NCI-H1930 (cell line): ENCODE data around the gene BDNF.
"Not testable (repeated sequence)": the region's sequence is repeated elsewhere in the genome, so short reads cannot be mapped to it uniquely, and the experiment has no call there.

Experiments
- DNase-seq, 2 experiments: peaks; one replicate each; lab custom pipeline; 2025; lab: John Stamatoyannopoulos, UW

BDNF gene

DNA sequence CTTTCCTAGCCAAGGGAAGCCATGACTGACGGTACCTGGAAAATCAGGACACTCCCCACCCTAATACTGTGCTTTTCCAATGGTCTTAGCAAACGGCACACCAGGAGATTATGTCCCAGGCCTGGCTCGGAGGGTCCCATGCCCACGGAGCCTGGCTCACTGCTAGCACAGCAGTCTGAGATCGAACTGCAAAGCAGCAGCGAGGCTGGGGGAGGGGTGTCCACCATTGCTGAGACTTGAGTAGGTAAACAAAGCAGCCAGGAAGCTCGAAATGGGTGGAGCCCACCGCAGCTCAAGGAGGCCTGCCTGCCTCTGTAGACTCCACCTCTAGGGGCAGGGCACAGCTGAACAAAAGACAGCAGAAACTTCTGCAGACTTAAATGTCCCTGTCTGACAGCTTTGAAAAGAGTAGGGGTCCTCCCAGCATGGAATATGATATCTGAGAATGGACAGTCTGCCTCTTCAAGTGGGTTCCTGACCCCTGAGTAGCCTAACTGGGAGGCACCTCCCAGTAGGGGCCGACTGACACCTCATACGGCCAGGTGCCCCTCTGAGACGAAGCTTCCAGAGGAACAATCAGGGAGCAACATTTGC, 34.6 kb downstream of the BDNF start:
- not testable (repeated sequence) for DNase-seq

DNA sequence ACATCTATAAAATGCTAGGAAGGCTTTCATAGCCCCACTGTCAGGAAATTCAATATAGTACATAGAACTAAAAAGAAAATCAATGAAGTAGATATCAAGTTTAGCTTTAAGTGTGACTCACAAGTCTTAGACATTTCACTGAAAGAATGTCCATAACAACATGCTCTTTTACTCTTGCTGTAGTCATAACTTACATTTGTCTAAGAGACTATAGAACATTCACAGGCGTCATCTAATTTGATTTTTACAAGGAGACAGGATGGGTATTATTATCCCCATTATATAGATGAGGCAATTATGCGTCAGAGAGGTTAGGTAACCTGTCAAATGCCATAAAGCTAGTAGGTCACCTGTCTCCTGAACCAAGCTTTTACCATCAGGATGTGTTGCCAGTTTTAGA, 36.9 kb downstream of the BDNF start:
- no peak for DNase-seq

DNA sequence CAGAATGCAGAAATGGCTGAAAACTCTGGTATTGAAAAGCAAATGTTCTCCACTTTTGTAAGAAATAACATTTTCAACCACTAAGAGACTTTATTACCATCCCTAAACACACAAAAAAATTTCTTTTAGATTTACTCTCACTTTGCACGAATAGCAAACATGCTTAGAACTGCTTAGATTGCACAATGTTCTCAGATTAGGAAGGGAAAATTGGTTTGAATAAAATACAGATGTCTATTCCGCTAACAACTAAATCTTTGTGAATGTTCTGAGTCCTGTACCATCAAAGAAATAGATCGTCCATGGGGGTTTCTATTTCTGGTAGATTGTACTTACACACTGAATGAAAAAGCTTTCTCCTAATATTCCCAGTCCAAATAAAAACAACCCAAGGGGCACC, 40.1 kb downstream of the BDNF start:
- DNase-seq: no peak

DNA sequence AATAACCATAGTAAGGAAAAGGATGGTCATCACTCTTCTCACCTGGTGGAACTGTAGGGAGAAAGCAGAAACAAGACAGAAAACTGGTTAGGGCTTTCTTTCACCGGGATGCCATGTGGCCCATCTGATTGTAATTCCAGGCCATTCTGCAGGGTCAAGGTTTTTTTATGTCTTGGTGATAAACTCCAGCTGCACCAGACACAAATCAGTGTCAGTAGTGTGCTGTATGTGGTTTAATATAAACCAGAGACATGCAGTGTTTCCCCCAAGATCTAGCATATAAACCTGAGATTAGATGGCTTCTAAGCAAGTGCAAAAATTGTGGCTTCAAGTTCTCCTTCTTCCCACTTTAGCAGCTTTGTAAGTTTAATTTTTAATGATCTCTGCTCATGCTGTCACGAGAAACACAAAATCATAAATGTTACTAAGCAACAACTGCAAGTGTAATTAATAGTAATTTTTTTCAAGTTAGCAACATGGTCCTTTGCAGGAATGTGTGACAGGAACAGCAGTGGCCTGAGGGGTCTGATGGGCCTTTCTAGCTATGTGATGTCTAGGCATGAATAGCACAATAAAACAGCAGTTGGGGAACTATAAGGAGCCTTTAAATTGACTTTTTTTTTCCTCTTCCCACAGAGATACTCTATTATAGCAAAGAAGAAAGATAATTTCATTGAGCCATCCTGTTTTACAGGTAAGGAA, 41.6 kb downstream of the BDNF start:
- DNase-seq: no peak

DNA sequence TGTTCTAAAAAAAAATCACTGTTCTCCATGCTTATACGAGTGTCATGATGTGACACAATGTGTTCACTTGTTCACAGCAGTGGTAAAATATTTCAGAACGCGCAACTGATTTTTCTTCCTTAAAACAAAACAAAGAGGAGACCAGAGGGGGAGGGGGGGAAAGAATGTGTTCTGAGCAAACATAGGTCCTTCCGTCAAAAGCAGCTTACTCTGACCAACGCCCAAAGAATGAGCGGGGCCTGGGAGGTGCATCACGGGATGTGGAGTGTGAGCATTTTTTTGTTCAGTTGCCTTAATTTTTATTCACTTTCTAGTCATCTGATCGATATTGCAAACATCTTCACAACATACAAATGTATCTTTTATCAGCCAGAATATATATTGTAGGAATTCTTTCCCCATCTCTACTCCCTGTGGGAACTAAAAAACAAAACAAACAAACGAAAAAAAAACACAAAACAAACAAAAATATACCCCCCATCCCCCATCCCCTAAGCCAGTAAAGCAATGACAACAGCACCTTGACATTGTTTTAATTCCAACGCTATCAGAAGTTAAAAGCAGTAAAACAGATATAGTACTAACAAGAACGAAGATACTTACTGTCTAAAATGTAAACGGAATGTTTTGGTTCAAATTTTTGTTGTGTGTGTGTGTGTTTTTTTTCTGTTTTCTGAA, 43.3 kb downstream of the BDNF start:
- DNase-seq: no peak

DNA sequence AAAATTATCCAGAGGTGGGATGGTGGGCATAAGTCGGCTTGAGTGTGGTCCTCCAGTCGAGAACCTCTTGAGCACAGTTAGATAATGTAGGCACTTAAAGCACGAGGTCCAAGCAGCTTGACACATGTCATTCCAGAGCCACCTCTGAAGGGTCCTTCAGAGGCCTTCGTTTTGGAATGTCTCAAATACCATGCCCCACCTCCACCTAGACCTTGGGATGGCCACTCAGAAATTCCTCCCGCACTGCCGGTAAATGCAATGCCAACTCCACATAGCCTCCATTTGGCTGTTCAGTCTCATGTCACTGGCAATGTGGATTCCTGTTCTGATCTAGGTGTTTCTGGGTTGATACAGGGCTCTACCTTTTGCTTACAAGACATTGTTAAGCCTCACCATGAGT, 43.9 kb downstream of the BDNF start:
- no peak for DNase-seq

DNA sequence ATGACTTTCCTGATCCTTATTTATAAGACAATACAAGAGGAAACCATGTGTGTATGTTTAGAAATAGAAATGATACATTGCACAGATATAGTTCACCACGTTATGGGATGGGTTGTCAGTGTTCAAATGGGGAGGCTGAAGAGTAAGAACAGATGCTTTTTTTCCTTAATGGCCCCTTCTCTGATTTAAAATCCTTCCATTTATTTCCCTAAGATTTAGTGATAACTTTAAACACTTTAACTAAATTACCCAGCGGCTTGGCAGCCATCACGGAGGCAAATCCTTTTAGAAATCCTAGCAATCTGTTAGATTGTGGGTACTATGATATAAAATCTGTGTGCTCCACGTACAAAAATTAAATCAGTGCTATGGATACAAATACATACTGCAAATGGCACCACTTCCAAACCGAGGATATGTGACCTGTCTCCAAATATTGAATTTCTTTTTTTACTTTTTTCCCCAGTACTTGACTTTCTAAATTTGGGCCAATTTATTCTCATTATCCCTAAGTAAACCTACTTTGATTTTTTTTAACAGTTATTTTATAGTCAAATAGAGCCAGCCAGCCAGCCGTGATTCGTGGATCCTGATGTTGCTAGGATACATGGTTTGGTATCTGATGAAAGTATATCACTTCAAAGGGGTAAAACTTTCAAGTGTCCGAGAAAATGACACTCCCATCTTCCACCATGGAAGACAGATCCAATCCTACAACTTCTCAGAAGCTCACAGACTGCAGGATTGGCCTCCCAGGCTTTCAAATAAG, 46.1 kb downstream of the BDNF start:
- no peak for DNase-seq

DNA sequence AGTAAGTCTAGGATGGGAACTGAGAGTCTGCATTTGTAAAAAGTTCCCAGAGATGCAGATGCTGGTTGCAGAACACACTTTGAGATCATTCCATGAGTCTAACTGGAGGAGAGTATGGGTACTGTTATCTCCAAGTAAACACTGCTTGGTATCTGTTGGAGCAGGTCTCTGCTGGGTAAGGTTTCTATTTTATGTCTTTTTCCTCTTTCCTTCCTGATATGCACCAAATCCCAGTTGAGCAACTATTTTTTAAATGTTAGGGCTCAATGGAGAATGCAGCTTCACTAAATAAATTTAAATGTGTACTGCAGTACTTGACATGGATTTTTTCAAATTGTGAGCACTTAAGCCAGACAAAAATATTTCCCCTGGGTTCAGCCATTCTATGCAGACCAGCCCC, 48.5 kb downstream of the BDNF start:
- DNase-seq: no peak

DNA sequence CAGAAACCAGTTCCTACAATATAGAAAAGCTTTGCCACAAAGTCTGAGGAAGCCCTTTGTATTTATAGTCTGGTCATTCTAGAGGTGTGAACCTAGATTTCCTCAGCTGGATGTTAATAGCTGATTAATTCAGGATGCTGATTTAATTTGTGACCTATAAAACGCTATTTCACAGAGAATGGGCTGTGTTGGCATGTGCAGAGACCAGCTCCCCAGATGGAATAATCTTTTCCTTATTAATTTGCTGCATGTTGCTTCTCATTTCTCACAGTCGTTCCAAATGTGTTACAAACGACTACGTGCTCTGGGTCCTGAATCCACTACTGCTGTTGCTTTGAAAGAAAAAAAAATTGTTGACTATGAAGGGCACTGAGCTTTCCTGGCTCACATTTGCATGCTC, 49.3 kb downstream of the BDNF start:
- DNase-seq: no peak

DNA sequence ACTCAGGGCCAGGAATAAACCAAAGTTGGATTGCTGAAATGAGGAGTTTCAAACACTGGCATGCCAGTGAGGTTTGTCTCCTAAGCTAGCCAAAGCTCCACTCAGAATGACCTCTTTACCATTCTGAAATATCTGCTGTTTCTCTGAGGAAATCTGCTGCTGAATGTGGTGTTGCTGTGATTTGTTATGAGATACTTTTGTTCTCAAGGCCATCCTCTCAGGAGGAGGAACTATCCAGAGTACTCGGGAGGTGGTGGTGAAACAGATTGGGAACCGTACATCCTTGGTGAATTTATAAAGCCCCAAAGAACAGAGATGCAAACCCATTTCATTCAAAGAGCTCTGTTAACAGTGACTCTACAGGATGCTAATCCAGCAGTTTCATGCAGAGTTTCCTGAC, 50.5 kb downstream of the BDNF start:
- DNase-seq: no peak

DNA sequence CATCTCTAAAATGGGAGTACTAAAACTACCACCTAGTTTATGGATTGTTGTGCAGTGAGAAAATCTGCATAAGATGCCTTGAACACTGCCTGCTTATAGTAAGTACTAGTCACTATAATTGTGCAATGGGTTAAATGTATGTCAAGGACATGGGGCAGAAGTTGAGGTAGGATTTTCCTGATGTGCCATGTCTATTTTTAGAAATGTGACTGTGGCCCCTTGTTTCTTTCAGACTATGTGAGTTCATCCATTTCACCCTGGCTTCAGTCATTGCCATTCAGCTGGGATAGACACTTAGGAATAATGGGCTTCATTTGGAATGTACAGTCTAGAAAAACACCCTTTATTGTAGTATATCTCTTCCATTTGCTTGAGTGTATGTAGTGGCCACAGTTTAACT, 51.4 kb downstream of the BDNF start:
- no peak for DNase-seq

DNA sequence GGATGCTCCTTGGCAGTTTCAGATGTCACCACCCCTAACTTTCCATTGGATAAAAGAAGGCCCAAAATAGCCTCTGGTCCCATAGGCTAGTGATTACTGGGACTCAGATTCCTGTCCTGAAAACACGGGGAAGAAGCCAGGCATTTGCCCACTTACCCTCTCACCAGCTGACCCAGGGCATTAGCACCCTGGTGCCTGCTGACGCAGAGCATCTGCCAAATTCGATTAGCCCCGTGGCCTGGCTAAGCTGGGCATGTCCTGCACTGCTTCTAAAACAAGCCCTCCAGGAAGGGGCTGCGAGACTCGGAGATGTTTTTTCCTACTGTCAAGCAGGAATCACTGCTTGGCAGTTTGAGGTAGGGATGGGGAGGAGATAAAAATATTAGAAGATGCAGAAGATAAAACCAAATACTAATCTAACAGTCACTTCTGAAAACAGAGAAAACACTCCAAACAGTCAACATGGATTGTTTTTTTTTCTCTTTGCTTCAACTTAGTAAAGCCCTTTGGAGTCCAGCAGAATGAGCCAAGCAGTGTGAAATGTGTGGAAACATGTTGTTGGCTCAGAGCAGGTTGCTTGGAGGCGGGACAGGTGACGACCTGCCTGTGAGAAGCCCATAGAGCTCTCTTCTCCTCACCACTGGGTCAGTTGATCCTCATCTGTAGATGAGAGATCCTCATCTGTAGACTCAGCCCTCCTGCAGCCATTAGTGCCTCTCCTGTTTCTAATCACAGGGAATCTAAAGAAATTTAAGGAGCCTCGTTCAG, 54.0 kb downstream of the BDNF start:
- no peak for DNase-seq

DNA sequence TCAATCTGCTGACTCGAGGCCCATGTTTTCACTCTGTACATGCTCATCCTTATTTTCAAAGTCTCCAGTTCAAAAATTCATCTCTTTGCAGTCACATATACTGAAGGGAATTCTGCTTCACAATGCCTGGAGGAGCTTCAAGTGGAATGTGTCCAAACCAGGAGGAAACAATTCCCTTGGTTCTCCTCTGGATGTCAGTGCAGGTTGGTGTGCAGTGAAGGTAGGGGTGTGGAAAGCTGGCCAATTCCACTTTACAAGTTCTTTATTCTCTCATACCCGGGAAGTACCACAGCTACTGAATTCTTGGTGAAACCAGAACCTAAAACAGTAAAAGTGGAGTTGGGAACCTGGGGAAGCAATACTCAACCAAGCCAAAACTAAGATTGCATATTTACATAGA, 57.3 kb downstream of the BDNF start:
- DNase-seq: no peak

DNA sequence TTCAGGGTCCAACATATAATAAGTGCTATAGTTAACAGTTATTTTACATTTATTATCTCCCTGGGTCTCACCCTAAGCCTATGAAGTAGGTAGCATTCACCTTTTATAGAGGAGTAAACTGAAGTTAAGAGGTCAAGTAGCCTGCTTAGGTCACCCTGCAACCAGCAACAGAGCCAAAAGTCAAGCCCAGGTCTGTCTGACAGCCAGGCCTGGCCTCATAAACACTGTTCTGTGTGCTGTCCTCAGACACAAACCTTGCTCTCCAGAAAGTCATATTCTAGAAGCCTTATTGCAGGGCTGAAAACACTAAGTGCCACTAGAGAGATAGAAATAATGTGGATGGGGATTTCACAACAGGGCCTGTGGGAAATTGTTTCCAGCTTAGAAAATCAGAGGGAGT, 59.3 kb downstream of the BDNF start:
- no peak for DNase-seq

DNA sequence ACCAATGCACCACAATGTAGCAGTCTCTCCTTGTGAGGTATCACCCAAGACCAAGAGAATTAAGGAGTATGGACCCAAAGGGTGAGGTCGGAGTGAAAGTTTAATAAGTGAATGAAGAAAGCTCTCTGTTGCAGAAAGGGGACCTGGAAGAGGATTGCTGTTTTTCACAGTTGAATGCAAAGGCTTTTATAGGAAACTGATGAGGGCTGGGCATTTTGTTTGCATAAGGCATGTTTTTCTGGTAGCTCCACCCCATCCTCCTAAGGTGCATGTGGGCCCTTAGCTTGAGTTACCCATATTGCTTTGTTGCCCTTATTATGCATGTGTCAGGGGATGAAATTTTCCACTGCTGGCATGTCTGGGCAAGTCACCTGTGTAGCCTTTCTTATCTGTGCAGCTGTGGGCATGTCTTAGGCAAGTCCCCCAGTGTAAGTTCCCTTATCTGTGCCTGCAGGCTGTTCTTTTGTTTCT, 64.7 kb downstream of the BDNF start:
- DNase-seq: no peak

DNA sequence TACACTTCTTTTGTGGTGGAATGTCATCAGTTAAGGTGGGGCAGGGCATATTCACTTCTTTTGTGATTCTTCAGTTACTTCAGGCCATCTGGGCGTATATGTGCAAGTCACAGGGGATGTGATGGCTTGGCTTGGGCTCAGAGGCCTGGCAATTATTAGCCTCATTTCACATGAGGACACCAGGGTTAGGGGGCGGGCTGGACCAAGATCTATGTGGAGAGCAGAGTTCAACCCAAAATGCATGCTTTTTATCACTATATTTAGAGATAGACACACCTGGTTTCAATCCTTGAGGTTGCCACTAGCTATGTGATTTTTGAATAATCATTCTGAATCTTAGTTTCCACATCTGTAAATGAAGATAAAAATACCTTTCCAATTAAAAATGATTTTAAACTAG, 65.5 kb downstream of the BDNF start:
- DNase-seq: not testable (repeated sequence)

DNA sequence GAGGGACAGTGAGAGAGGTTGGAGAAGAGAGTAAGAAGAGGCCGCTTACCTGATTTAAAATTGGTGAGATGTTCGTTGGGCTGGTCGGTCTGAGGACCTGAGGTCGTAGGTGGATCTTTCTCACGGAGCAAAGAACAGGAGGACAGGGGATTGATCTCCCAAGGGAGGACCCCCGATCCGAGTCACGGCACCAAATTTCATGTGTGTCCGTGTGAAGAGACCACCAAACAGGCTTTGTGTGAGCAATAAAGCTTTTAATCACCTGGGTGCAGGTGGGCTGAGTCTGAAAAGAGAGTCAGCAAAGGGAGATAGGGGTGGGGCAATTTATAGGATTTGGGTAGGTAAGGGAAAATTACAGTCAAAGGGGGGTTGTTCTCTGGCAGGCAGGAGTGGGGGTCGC, 66.0 kb downstream of the BDNF start:
- not testable (repeated sequence) for DNase-seq

DNA sequence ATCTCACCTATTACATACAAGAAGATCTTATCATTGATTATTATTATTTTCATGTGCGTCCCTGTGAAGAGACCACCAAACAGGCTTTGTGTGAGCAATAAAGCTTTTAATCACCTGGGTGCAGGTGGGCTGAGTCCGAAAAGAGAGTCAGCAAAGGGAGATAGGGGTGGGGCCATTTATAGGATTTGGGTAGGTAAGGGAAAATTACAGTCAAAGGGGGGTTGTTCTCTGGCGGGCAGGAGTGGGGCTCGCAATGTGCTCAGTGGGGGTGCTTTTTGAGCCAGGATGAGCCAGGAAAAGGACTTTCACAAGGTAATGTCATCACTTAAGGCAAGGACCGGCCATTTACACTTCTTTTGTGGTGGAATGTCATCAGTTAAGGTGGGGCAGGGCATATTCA, 71.2 kb downstream of the BDNF start:
- not testable (repeated sequence) for DNase-seq

DNA sequence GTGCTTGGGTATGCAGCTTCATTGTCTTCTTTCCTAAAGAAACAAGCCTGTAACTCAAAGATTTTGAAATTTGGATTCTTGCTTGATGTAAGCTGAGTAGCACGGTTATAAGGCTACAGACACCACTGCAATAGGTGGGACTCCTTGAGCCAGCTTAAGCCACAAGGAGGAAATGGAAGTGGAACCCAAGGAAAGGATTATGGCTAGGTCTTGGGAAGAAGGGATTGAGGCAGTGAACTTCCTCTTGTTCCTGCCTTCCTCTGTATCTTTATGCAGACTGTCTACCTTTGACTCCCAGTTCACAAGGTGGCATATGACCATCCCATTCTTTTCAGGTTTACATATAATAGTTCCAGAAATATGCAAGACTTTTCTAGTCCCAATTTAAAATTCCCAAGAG, 72.3 kb downstream of the BDNF start:
- no peak for DNase-seq

DNA sequence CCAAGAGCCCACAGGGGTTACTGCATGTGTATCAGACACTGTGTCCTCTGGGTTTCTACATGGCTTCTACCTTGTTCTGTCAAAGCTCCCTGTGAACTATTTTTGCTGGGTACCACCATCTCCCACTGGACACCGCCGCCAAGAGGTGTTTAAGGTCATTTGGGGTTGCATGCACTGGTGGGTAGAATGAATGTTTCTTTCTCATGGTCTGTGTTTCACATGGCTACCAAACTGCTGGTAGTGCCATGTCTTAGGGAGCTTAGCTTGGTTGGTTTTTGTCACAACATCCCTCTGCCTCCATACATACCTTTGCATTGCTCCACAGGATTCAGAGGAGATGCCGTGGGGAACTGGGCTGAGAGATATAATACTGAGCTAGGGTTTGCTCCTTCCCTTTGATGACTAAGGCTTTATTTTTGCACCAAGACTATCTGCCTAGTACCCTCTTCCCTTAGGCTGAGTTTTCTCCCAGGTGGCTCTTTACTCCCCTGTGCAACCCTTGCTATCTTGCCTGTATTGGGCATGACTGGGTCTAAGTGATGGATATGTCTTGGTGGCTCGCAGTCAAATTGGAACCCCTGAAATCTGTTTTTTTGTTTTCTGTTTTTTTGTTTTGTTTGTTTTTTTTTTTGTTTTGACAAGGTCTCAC, 73.2 kb downstream of the BDNF start:
- no peak for DNase-seq

DNA sequence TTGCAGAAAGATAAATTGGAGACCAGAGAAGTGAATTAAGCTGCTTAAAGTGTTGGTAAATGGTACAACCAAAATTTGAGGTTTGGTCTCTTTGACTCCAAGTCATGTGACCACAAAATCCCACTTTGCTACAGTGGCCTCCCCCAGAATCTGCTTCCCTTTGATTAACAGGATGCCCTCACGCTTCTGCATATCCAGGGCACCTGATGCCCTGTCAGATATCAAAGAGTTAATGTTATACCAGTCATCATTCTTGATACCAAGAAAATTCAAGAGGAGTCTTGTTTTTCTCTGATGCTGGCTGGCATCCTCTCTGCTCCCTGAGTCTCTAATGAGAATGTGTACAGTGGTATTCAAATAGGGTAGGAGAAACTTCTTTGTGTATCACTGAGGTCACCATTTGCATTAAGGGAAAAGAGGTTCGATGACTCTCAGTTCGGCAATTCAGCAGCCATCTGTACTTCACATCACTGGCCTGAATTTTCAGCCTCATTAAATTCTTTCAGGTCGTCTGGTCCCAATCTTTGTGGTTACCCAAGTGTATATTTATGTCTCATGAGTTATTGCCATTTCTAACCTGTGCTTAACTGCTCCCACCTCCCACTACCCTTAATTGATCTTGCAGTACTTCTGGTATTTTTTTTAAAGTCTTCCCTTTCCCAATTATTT, 73.9 kb downstream of the BDNF start:
- no peak for DNase-seq
